Loucy (cell line): ENCODE results near the gene SLC35B1.

Source experiments
- H2AFZ ChIP-seq: fragments of 200-600 bp; sonication (generic); 2 replicates; pipeline ENCODE4 v1.6.0; 2016; ENCODE audit warnings: antibody characterized with exemption, mild to moderate bottlenecking, low read length, moderate library complexity
- H3F3A ChIP-seq: fragments of 200-600 bp; 2 replicates; pipeline ENCODE4 v1.6.0; 2016; ENCODE audit warnings: antibody characterized with exemption, low read depth, mild to moderate bottlenecking
- H3K27me3 ChIP-seq: fragments of 200-600 bp; sonication (generic); 2 replicates; pipeline ENCODE4 v1.6.1; 2014; ENCODE audit warnings: low read length, mild to moderate bottlenecking; ENCODE audit not compliant: insufficient read depth, poor library complexity, severe bottlenecking
- H3K36me3 ChIP-seq: fragments of 200-600 bp; sonication (generic); 2 replicates; pipeline ENCODE4 v1.6.1; 2016; ENCODE audit warnings: low read length; ENCODE audit not compliant: insufficient read depth
- H3K4me1 ChIP-seq: fragments of 200-600 bp; sonication (generic); 2 replicates; pipeline ENCODE4 v1.5.1; 2014; ENCODE audit warnings: low read length, mild to moderate bottlenecking; ENCODE audit not compliant: insufficient read depth, poor library complexity, severe bottlenecking
- H3K4me2 ChIP-seq: fragments of 200-600 bp; sonication (generic); 2 replicates; pipeline ENCODE4 v1.6.0; 2014; ENCODE audit warnings: antibody characterized with exemption, low read length, low read depth, mild to moderate bottlenecking; ENCODE audit not compliant: poor library complexity, severe bottlenecking
- H3K4me3 ChIP-seq: fragments of 200-600 bp; sonication (generic); 2 replicates; pipeline ENCODE4 v1.5.1; 2014; ENCODE audit warnings: low read length, mild to moderate bottlenecking, mixed read lengths; ENCODE audit not compliant: poor library complexity, severe bottlenecking
- H3K79me2 ChIP-seq: fragments of 200-600 bp; sonication (generic); 2 replicates; pipeline ENCODE4 v1.6.1; 2014; ENCODE audit warnings: low read length; ENCODE audit not compliant: insufficient read depth
- H3K9ac ChIP-seq: fragments of 200-600 bp; sonication (generic); 2 replicates; pipeline ENCODE4 v1.6.0; 2014; ENCODE audit warnings: mild to moderate bottlenecking, low read depth, low read length, moderate library complexity; ENCODE audit not compliant: poor library complexity, severe bottlenecking
- H3K9me2 ChIP-seq: fragments of 200-600 bp; sonication (generic); replicated peaks from 2 replicates; pipeline ENCODE4 v1.6.1; 2016; ENCODE audit warnings: low read depth, low read length, mixed read lengths
- H3K9me3 ChIP-seq: fragments of 200-600 bp; sonication (generic); 2 replicates; pipeline ENCODE4 v1.6.1; 2014; ENCODE audit warnings: mild to moderate bottlenecking, antibody characterized with exemption, low read length, low read depth; ENCODE audit not compliant: insufficient read depth
- H4K20me1 ChIP-seq: fragments of 200-600 bp; sonication (generic); 2 replicates; pipeline ENCODE4 v1.6.0; 2014; ENCODE audit warnings: antibody characterized with exemption, low read length, mild to moderate bottlenecking; ENCODE audit not compliant: insufficient read depth, poor library complexity, severe bottlenecking
- EZH2phosphoT487 ChIP-seq: fragments of 200-600 bp; IDR thresholded peaks from 2 replicates; pipeline ENCODE4 v1.6.1; 2018; ENCODE audit warnings: antibody characterized with exemption, mild to moderate bottlenecking, moderate library complexity, borderline replicate concordance
- TF ChIP-seq, protein P1 (sequence below): fragments of 200-600 bp; sonication (generic); conservative IDR thresholded peaks from 2 replicates; pipeline ENCODE4 v1.5.1; 2014; ENCODE audit warnings: mild to moderate bottlenecking, antibody characterized with exemption, low read length

SLC35B1 gene

DNA sequence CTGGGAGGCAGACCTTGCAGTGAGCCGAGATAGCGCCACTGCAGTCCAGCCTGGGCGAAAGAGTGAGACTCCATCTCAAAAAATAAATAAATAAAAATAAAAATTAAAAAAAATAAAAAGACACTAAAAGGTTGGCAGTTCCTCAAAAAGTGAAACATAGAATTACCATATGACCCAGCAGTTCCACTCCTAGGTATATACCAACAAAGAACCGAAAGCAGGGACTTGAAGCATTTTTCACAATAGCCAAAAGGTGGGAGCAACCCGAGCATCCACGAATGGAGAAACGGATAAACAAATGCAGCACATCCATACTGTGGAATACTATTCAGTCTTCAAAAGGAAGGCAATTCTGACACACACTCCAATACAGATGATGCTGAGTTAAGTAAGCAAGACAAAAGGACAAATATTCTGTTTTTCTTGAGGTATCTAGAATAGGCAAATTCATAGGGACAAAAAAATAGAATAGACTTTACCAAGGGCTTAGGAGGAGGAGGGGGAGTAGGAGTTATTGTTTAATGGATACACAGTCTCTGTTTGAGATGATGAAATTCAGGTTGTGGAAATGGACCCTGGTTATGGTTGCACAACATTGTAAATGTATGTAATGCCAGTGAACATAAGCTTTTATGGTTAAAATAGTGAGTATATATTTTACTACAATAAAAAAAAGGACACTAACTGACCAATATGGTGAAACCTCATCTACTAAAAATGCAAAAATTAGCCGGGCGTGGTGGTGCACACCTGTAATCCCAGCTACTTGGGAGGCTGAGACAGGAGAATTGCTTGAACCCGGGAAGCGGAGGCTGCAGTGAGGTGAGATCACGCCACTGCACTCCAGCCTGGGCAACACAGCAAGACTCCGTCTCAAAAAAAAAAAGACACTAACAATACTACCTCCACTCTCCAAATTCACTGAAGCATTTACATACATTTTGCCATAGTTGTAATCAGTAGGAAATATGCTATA lies 27.0 kb upstream of the SLC35B1 start:
- Histone ChIP-seq H3K79me2 (peaks cover 93% of the 10 kb centered on the region), H3K4me1 (peaks cover 30% of the 10 kb centered on the region), H3K9me3 (no peaks in the 10 kb centered on the region), H4K20me1 (peaks cover 67% of the 10 kb centered on the region), H3F3A (peaks cover 11% of the 10 kb centered on the region), H2AFZ (no peak overlapping the region), H3K4me2 (no peak overlapping the region), H3K9ac (no peak overlapping the region), H3K27me3 (no peaks in the 10 kb centered on the region), H3K4me3 (no peak overlapping the region), H3K9me2 (no peaks in the 10 kb centered on the region), H3K36me3 (peaks cover 45% of the 10 kb centered on the region; the same call in 1 of the 2 replicates)
- TF ChIP-seq, protein P1, sequence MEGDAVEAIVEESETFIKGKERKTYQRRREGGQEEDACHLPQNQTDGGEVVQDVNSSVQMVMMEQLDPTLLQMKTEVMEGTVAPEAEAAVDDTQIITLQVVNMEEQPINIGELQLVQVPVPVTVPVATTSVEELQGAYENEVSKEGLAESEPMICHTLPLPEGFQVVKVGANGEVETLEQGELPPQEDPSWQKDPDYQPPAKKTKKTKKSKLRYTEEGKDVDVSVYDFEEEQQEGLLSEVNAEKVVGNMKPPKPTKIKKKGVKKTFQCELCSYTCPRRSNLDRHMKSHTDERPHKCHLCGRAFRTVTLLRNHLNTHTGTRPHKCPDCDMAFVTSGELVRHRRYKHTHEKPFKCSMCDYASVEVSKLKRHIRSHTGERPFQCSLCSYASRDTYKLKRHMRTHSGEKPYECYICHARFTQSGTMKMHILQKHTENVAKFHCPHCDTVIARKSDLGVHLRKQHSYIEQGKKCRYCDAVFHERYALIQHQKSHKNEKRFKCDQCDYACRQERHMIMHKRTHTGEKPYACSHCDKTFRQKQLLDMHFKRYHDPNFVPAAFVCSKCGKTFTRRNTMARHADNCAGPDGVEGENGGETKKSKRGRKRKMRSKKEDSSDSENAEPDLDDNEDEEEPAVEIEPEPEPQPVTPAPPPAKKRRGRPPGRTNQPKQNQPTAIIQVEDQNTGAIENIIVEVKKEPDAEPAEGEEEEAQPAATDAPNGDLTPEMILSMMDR = no peak
- TF ChIP-seq EZH2phosphoT487 = no peak

DNA sequence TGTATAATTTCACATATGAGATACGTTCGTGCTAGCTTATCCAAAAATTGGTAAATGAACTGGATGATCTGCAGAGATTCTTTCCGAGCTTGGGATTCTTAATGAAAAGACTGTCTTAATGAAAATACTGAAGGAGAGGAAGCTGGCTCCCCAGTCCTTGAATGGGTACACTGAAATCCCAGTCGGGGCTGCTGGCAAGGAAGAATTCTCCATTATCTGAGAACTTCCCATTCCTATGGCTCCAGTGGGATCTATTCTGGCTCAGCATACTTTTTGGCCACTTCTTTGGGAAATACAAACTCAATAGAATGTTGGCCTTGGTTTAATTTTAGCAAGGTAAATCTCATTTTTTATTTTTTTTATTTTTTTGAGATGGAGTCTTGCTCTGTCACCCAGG lies 23.7 kb upstream of the SLC35B1 start:
- H3K79me2 ChIP-seq = peaks cover 100% of the 10 kb centered on the region
- H4K20me1 ChIP-seq = peaks cover 86% of the 10 kb centered on the region
- no peak overlapping the region for H3K4me3 ChIP-seq
- H3F3A ChIP-seq = no peaks in the 10 kb centered on the region
- TF ChIP-seq, protein P1 = no peak
- TF ChIP-seq EZH2phosphoT487 = no peak
- H3K9ac ChIP-seq = no peak overlapping the region
- H3K4me2 ChIP-seq = no peak overlapping the region
- peaks cover under 1% of the 10 kb centered on the region for H3K4me1 ChIP-seq
- H3K27me3 ChIP-seq = no peaks in the 10 kb centered on the region
- no peak overlapping the region for H2AFZ ChIP-seq
- H3K36me3 ChIP-seq = peaks cover 71% of the 10 kb centered on the region; the same call in 1 of the 2 replicates
- no peaks in the 10 kb centered on the region for H3K9me2 ChIP-seq
- no peaks in the 10 kb centered on the region for H3K9me3 ChIP-seq

DNA sequence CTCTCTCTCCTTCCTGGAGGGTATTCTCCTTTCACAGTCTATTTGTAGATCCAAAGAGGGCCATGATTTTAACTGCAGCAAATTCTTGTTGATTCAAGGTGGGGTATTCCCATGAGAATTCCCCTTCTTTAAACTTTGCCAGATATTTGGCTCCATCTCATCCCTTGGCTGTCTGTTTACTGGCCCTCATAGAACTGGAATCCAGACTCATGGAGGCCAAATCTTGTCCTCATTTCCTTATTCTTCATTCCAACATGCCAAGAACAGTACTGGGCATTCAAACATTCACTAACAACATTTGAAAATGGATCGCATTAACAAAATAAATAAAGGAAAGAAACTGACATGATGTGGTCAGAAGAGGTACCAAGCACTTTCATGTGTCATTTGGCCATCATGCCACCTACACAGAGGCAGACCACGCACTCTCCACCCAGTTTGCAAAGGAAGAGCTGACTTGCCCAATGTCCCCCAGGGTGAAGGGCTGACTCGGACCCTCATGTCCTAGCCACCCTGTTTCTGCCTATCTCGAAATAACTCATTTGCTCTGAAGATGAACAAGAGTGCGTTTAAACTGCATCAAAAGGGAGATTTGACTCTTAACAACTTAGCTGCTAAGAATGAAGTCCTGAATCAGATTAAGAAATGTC lies 23.1 kb upstream of the SLC35B1 start:
- H3K9me3 ChIP-seq = no peaks in the 10 kb centered on the region
- no peaks in the 10 kb centered on the region for H3K4me1 ChIP-seq
- H3K4me2 ChIP-seq = no peak overlapping the region
- H3K79me2 ChIP-seq = peaks cover 100% of the 10 kb centered on the region
- no peaks in the 10 kb centered on the region for H3K9me2 ChIP-seq
- H4K20me1 ChIP-seq = peaks cover 85% of the 10 kb centered on the region
- no peak overlapping the region for H3K4me3 ChIP-seq
- TF ChIP-seq EZH2phosphoT487 = no peak
- TF ChIP-seq, protein P1 = no peak
- H3K9ac ChIP-seq = no peak overlapping the region
- peaks cover 73% of the 10 kb centered on the region; the same call in 1 of the 2 replicates for H3K36me3 ChIP-seq
- H3K27me3 ChIP-seq = no peaks in the 10 kb centered on the region
- no peak overlapping the region for H2AFZ ChIP-seq
- no peaks in the 10 kb centered on the region for H3F3A ChIP-seq
